HG02885 (cell line): Measurements from ENCODE around the gene ATG14.
"Not testable (repeated sequence)": the region's sequence is repeated elsewhere in the genome, so short reads cannot be mapped to it uniquely, and the experiment has no call there.

Experiments
- ATAC-seq: cut with Tn5 transposase; IDR thresholded peaks from one replicate; pipeline ENCODE4 v1.9.1; 2021; ENCODE audit warnings: mild to moderate bottlenecking; ENCODE audit not compliant: unreplicated experiment, poor library complexity

The ATG14 gene

GRCh38 chr14:55433880-55434804, 22.5 kb upstream of the ATG14 start:
- ATAC-seq: no peak

- no peak for ATAC-seq
These were observed 21.0 kb upstream of the ATG14 start for GRCh38 chr14:55432628-55433027.

- ATAC-seq: no peak
These were observed 18.5 kb upstream of the ATG14 start for GRCh38 chr14:55430024-55430690.

GRCh38 chr14:55427439-55427838, 15.8 kb upstream of the ATG14 start:
- ATAC-seq: no peak

- no peak for ATAC-seq
These were observed 15.3 kb upstream of the ATG14 start for GRCh38 chr14:55426891-55427290.

- no peak for ATAC-seq
These were observed 13.5 kb upstream of the ATG14 start for GRCh38 chr14:55425091-55425490.

- ATAC-seq: no peak
These were observed 12.3 kb upstream of the ATG14 start for GRCh38 chr14:55423969-55424368.

- ATAC-seq: not testable (repeated sequence)
These were observed 10.7 kb upstream of the ATG14 start for GRCh38 chr14:55422338-55422737.

GRCh38 chr14:55419663-55420062, 8.0 kb upstream of the ATG14 start:
- no peak for ATAC-seq

GRCh38 chr14:55418411-55418810, 6.8 kb upstream of the ATG14 start:
- no peak for ATAC-seq

- ATAC-seq: no peak
These were observed 6.3 kb upstream of the ATG14 start for GRCh38 chr14:55417955-55418354.

GRCh38 chr14:55416866-55417265, 5.2 kb upstream of the ATG14 start:
- no peak for ATAC-seq

GRCh38 chr14:55414551-55414950, 2.9 kb upstream of the ATG14 start:
- ATAC-seq: no peak

GRCh38 chr14:55412676-55413075, 1.0 kb upstream of the ATG14 start:
- no peak for ATAC-seq

- ATAC-seq: no peak
These were observed 754 bp downstream of the ATG14 start for GRCh38 chr14:55410876-55411275.

GRCh38 chr14:55404173-55404854, 7.3 kb downstream of the ATG14 start:
- ATAC-seq: no peak

- ATAC-seq: no peak
These were observed 9.9 kb downstream of the ATG14 start for GRCh38 chr14:55401751-55402150.

GRCh38 chr14:55399852-55400251, 11.8 kb downstream of the ATG14 start:
- no peak for ATAC-seq

GRCh38 chr14:55399183-55399582, 12.4 kb downstream of the ATG14 start:
- ATAC-seq: no peak

- no peak for ATAC-seq
These were observed 13.0 kb downstream of the ATG14 start for GRCh38 chr14:55398679-55399078.

- no peak for ATAC-seq
These were observed 22.3 kb downstream of the ATG14 start for GRCh38 chr14:55389330-55389729.
